T47D (cell line): ENCODE data around the gene REEP6.
A peak's percentile ranks its signal among the peaks of the same experiment; 100 is the strongest.

Experiments
- DNase-seq, 2 experiments: peaks; one replicate each; pipeline versions ENCODE4 v3.0.0 to v3.0.0-alpha.2; 2011 to 2012; ENCODE audit warnings: low read depth in 1 of 2, low spot score in 1 of 2
- JUND ChIP-seq: IDR thresholded peaks from 2 replicates; pipeline ENCODE4 v1.6.1; 2012; ENCODE audit warnings: low read depth
- in situ Hi-C: cut with HindIII; loops from 2 replicates; pipeline ENCODE4 v1.10.0; 2016; ENCODE audit warnings: low sequenced_read_pairs, low pct_unique_long_range_greater_than_20kb

Gene REEP6

GRCh38 chr19:1491114-1491848, at the start of gene REEP6:
REEP6 (plus strand) TSS chr19:1491181; CDS start chr19:1491270, 89 bp downstream.
- DNase-seq = peak in 1 of 2 experiments; percentile 62
- no peak for TF ChIP-seq JUND
- in situ Hi-C loops = no loop called here

- in situ Hi-C loops = no loop called here
- no peak for DNase-seq
- TF ChIP-seq JUND = no peak
Measured at GRCh38 chr19:1441677-1442438, 49.1 kb upstream of the REEP6 start.

- DNase-seq = peak; percentile 70 to 85
- TF ChIP-seq JUND = no peak
- in situ Hi-C loops = no loop called here
Measured at GRCh38 chr19:1445185-1445931, 45.6 kb upstream of the REEP6 start.

- DNase-seq = peak; percentile 51 to 66
- TF ChIP-seq JUND = no peak
- in situ Hi-C loops = no loop called here
Measured at GRCh38 chr19:1445932-1446712, 44.9 kb upstream of the REEP6 start.

GRCh38 chr19:1446713-1447481, 44.1 kb upstream of the REEP6 start:
- TF ChIP-seq JUND = no peak
- peak in 1 of 2 experiments; percentile 36 for DNase-seq
- in situ Hi-C loops = no loop called here

GRCh38 chr19:1447504-1447903, 43.5 kb upstream of the REEP6 start:
- no peak for TF ChIP-seq JUND
- no peak for DNase-seq
- in situ Hi-C loops = no loop called here

- in situ Hi-C loops = no loop called here
- no peak for TF ChIP-seq JUND
- no peak for DNase-seq
Measured at GRCh38 chr19:1447944-1448343, 43.0 kb upstream of the REEP6 start.

GRCh38 chr19:1449467-1450442, 41.2 kb upstream of the REEP6 start, which contains the start of gene APC2:
APC2 (plus strand) TSS chr19:1450121; CDS start chr19:1453002, 2,881 bp downstream.
- TF ChIP-seq JUND = no peak
- in situ Hi-C loops = no loop called here
- DNase-seq = peak in 1 of 2 experiments; percentile 74

- no peak for DNase-seq
- TF ChIP-seq JUND = no peak
- in situ Hi-C loops = no loop called here
Measured at GRCh38 chr19:1450735-1451731, 39.9 kb upstream of the REEP6 start.
